Ammon's horn (tissue), 1 donor: ENCODE results near the gene SLC35F3.
A peak's percentile ranks its signal among the peaks of the same experiment; 100 is the strongest.
"Not testable (repeated sequence)": the region's sequence is repeated elsewhere in the genome, so short reads cannot be mapped to it uniquely, and the experiment has no call there.

Experiments
- DNase-seq: peaks from one replicate; pipeline ENCODE4 v3.0.0-alpha.2; 2016; ENCODE audit warnings: low spot score

The SLC35F3 gene

GRCh38 chr1:234292011-234292410 is 387.5 kb downstream of the SLC35F3 start:
- no peak for DNase-seq

GRCh38 chr1:234292548-234292947 is 388.1 kb downstream of the SLC35F3 start:
- no peak for DNase-seq

- DNase-seq: no peak
Measured at GRCh38 chr1:234294109-234294817, 389.8 kb downstream of the SLC35F3 start.

- DNase-seq: no peak
Measured at GRCh38 chr1:234295068-234295467, 390.6 kb downstream of the SLC35F3 start.

- DNase-seq: no peak
Measured at GRCh38 chr1:234295626-234296025, 391.1 kb downstream of the SLC35F3 start.

- DNase-seq: no peak
Measured at GRCh38 chr1:234296496-234296895, 392.0 kb downstream of the SLC35F3 start.

GRCh38 chr1:234297668-234298067 is 393.2 kb downstream of the SLC35F3 start:
- no peak for DNase-seq

- no peak for DNase-seq
Measured at GRCh38 chr1:234300096-234300495, 395.6 kb downstream of the SLC35F3 start.

- DNase-seq: not testable (repeated sequence)
Measured at GRCh38 chr1:234301663-234302062, 397.2 kb downstream of the SLC35F3 start.

GRCh38 chr1:234302354-234302962 is 398.0 kb downstream of the SLC35F3 start:
- no peak for DNase-seq

- DNase-seq: no peak
Measured at GRCh38 chr1:234303231-234303630, 398.8 kb downstream of the SLC35F3 start.

GRCh38 chr1:234307726-234308125 is 403.2 kb downstream of the SLC35F3 start:
- DNase-seq: no peak

- no peak for DNase-seq
Measured at GRCh38 chr1:234309243-234309597, 404.7 kb downstream of the SLC35F3 start.

- peak; percentile 68 for DNase-seq
Measured at GRCh38 chr1:234309598-234310459, 405.4 kb downstream of the SLC35F3 start.

- no peak for DNase-seq
Measured at GRCh38 chr1:234310460-234310817, 406.0 kb downstream of the SLC35F3 start.

- DNase-seq: no peak
Measured at GRCh38 chr1:234311414-234311813, 406.9 kb downstream of the SLC35F3 start.

- no peak for DNase-seq
Measured at GRCh38 chr1:234313171-234313570, 408.7 kb downstream of the SLC35F3 start.

- no peak for DNase-seq
Measured at GRCh38 chr1:234315091-234315541, 410.6 kb downstream of the SLC35F3 start.

GRCh38 chr1:234315588-234315987 is 411.1 kb downstream of the SLC35F3 start:
- DNase-seq: no peak

- DNase-seq: no peak
Measured at GRCh38 chr1:234316486-234316885, 412.0 kb downstream of the SLC35F3 start.

GRCh38 chr1:234316937-234317336 is 412.5 kb downstream of the SLC35F3 start:
- DNase-seq: no peak

- DNase-seq: no peak
Measured at GRCh38 chr1:234320069-234320468, 415.6 kb downstream of the SLC35F3 start.

- DNase-seq: no peak
Measured at GRCh38 chr1:234320549-234320948, 416.1 kb downstream of the SLC35F3 start.
